ENCODE measurements around the gene PEAR1. TPM values are rescaled to one million over a fixed set of nuclear protein-coding genes. Genes with fewer than 3 reads are reported as not detected.
A peak's percentile ranks its signal among the peaks of the same experiment; 100 is the strongest.

PEAR1 gene
- total RNA-seq, 2 donors from 2014 or later: 7.2 to 10.4 TPM

DNA sequence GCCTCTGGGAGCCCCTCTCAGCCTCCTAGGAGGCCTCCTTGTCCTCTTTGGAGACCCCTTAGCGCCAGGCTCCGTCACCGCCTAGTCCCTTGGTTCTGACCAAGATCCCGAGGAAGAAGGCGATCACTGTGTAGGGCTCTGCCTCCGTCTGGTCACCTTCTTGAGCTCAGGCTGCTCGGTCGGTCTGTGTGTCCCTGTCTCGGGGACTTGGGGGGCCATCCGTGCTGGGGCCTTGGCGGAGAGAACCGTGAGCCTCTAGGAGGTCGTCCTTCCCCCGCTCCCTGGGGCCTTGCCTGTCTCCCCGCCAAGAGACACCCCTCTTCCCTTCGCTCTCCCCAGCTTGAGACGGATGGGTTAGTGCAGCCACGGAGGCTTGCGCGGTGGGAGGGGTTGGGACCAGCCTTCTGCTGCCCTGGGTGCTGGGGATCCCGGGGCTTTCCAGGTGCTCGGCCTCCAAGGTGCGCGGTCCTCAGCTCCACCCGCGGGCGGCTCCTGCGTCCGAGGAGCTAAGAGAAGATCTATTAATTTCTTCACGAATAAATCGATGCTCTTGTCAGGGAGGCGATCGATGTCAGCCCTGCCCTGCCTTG is 33.9 kb upstream of the PEAR1 start:
- ATAC-seq (peak; percentile 31 to 45), DNase-seq (no peak)
- intact Hi-C loops (cut with DNase I): no loop called here

DNA sequence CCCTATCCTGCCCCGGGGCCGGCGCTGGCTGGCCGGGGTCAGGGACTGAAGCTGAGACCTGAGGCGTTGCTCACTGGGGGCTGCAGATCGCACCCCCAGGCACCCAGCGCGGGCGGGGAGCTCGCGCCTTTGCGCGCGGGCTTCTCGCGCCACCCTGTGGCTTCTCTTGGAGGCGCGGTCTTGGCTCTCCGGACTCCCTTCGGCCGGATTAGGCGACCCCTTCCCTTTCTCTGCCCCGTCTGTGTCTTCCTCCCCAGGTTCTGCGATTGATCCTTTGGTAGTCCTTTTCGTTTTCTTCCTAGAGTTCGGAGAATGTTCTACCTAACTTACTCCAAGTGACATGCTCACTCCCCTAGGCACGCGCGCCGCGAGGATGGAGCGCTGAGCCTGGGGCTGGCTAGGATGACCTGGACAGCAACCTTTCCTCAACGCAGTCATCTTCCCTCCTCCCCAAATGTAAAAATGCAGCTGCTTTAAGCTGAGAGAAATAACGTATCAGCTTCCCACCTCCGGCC is 33.3 kb upstream of the PEAR1 start:
- DNase-seq (no peak), ATAC-seq (peak; percentile 75 to 85)
- intact Hi-C loops (cut with DNase I): no loop called here

DNA sequence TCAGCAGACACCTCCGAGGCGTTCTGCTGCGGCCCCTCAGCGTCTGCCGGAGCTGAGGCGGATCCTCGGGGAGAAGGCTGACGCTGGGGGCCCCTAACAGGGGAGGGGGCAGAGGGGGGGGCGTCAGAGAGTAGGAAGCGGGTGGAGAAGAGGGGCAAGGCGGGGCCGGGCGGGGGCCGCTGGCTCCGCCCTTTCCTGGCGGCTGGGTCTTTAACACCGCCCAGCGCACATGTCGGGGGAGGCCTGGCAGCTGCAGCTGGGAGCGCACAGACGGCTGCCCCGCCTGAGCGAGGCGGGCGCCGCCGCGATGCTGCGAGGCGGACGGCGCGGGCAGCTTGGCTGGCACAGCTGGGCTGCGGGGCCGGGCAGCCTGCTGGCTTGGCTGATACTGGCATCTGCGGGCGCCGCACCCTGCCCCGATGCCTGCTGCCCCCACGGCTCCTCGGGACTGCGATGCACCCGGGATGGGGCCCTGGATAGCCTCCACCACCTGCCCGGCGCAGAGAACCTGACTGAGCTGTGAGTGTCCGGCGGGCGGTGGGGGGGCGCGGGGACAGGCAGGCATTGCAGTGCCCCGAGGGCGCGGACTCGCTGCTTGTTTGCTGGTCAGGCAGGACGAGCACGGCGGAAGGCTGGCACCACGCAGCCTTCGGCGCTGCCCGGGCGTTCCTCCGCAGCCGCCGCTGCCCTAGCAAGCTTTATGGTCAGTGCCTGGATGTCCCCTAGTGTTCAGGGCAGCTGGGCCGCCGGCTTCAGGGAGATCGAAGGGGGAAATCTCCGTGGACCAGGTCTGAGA is 32.7 kb upstream of the PEAR1 start, which contains the start of gene NTRK1:
TSS of gene NTRK1 (plus strand) at position 238 of the 796 bp plus-strand sequence. CDS start at position 308, 70 bp downstream.
- ATAC-seq (peak; percentile 51 to 75), DNase-seq (no peak)
- intact Hi-C loops (cut with DNase I): no loop called here

DNA sequence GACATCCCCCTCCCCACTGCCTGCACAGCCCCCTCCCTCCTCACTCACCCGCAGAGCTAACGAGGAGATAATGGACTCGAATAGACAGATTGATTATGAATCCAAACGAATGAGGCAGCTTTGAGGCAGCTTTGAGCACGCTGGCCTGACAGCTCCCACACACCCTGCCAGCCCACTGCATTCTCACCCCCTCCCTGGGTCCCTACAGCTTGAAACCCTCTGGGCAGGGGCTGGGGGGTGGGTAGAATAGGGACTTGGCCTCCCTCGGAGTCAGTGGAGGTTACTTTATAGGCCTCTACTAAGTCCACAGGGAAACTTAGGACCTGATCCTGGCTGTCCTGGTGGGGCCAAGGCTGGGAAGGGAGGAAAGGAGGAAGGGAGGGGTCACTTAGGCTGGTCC is 30.9 kb upstream of the PEAR1 start:
- ATAC-seq (no peak), DNase-seq (no peak)
- intact Hi-C loops (cut with DNase I): no loop called here

DNA sequence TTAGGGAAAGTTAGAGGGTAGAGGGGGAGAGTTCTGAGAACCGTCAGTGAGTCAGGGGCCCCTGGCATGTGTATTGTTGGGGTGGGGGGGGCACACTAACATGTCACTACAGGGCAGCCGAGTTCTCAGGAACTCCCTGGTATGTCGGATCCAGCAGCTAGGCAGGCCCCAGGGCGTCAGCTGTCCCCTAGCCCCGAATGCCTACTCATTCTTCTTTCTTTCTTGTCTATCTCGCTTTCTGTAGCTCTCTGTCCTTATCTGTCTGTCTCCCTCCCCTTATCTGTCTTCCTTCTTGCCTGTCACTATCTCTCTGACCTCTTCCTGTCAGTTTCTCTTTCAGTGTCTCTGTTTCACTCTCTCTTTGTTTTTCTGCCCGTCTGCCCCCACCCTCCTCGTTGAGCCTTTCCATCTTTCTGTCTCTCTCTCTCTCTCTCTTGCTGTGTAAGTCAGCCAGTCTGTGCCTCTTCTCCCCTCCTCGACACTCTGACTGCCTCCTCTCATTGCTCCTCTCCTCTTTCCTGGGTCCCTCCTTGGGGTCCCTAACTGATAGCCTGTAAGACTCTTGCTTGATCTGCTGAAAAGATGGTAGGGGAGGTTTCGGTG is 30.4 kb upstream of the PEAR1 start:
- DNase-seq (no peak), ATAC-seq (no peak)
- intact Hi-C loops (cut with DNase I): no loop called here

DNA sequence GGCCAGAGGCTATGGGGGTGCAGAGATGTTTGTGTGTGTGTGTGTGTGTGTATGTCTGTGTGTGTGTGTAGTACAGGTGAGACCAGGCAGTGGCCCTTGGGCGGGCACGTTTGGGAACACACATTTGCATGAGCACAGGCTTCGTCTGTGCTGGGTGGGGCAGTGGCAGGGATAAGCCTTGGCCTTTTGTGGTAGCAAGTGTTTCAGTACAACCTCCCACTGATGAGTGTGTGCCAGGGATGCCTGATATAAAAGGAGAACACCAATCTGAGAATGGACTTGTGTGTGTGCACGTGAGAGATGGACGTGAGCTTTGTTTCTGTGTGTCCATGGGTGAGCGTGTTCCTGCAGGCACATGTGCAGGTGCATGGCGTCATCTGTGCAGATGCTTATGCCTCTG is 29.9 kb upstream of the PEAR1 start:
- no peak for DNase-seq
- no peak for ATAC-seq
- intact Hi-C loops (cut with DNase I): no loop called here

DNA sequence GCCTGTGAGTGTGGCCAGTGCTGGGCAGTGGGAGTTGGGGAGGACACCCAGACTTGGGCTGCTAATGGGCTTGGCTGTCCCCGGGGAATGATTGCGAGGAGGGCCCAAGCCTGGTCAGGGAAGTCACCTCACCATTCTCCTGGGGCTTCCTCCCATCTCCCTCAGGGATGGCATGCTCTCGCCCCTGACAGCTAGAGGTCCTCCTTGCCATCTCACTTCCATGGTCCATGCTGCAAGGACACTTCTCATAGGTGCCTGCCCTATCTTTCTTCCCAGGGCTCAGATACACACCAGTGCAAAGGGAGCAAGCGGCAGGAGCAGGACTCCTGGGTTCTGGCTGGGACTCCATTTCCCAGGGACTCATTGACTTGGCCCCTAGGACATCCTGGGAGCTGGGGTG is 28.7 kb upstream of the PEAR1 start:
- intact Hi-C loops (cut with DNase I): no loop called here
- DNase-seq (no peak), ATAC-seq (no peak)

DNA sequence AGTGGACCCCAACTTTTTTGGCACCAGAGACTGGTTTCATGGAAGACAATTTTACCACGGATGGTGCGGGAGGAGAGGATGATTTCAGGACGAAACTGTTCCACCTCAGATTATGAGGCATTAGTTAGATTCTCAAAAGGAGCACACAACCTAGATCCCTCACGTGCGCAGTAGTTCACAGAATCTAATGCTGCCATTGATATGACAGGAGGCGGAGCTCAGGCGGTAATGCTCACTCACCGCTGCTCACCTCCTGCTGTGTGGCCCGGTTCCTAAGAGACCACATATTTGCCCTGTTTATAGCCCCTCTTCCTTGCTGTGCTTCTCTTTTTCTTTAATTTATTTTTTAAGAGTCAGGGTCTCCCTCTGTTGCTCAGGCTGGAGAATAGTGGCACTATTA is 28.3 kb upstream of the PEAR1 start:
- no peak for ATAC-seq
- no peak for DNase-seq
- intact Hi-C loops (cut with DNase I): no loop called here

DNA sequence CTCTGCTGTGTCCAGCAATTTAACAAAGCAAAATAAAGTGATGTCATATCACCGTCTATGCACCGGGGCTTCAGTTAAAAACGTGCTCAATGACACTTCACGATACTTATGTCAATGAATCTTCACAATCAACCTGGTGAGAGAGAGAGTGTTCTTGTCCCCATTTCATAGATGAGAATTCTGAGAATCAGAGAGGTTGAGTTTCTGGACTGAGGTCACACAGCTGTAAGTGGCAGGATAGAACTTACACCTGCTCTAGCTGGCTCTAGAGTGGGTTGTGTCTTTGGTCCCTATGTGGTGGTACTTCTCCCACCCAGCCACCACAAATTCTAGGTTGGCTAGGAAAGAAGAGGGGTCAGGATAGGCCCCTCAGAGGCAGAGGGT is 27.7 kb upstream of the PEAR1 start:
- DNase-seq (no peak), ATAC-seq (no peak)
- intact Hi-C loops (cut with DNase I): no loop called here

DNA sequence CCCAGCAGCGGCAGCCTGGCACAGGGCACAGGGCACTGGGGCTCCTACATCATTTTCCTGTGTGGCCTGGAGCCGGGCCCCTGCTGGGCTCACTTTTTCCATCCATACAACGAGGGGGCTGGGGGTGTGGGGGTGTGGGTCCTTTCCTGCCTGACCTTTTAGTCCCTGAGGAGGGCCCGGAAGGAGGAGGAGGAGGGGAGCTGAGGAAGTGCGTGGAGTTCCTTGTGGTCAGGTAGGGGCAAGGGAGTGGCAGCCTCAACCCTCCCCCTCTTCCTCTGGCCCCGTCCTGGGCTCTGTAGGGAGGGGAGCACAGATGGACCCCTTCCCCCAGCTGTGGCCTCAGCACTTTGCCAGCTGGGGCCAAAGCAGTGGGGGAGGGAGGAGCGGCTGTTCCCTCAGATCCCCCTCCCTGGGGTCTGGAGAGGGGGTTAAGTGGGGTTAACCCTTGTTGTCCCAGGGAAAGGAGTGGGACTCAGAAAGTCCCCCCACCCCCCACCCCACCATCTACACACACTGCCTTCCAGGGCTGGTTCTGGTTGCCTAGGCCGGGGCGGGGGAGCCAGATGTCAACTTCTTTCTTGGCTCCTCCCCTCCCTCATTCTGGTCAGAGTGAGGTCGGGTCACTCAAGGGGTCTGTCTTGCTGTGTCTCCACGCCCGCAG is 27.1 kb upstream of the PEAR1 start:
- intact Hi-C loops (cut with DNase I): no loop called here
- ATAC-seq (no peak), DNase-seq (no peak)

DNA sequence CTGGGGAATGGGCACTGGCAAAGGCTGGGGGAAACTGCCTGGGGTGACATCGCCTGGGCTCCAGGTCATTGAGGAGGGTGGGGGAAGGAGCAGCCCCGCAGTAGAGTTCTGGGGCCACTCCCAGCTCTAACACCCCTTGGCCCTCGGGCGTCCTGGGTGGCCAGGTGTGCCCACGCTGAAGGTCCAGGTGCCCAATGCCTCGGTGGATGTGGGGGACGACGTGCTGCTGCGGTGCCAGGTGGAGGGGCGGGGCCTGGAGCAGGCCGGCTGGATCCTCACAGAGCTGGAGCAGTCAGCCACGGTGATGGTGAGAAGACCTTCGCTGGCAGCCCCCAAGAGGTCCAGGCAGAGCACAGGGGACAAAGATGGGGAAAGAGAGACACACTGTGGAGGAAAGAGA is 25.2 kb upstream of the PEAR1 start:
- DNase-seq (no peak), ATAC-seq (no peak)
- intact Hi-C loops (cut with DNase I): no loop called here

DNA sequence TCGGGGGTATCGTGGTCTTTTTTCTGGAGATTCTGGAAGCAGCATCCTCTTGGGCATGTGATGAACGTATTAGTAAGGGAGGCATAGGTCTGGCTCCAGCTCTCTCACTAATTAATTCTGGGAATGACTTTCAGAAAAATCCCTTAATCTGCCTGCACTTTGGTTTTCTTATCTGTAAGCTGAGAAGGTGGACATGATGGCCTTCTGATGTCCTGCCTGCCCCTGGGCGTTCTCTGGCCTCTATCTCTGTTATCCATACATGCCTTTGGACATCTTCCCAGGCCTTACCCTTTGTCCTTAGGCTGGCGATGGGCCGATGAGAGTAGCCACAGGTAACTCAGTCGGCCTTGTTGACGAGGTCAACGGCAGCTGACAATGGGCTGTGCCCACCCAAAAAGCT is 24.1 kb upstream of the PEAR1 start:
- DNase-seq (no peak), ATAC-seq (no peak)
- intact Hi-C loops (cut with DNase I): no loop called here

DNA sequence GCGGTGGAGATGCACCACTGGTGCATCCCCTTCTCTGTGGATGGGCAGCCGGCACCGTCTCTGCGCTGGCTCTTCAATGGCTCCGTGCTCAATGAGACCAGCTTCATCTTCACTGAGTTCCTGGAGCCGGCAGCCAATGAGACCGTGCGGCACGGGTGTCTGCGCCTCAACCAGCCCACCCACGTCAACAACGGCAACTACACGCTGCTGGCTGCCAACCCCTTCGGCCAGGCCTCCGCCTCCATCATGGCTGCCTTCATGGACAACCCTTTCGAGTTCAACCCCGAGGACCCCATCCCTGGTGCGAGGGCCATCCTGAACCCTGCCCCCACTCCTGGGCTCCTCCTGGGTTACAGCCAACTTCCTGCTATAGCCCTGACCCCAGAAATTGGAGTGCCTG is 19.9 kb upstream of the PEAR1 start:
- DNase-seq (no peak), ATAC-seq (no peak)
- intact Hi-C loops (cut with DNase I): no loop called here

DNA sequence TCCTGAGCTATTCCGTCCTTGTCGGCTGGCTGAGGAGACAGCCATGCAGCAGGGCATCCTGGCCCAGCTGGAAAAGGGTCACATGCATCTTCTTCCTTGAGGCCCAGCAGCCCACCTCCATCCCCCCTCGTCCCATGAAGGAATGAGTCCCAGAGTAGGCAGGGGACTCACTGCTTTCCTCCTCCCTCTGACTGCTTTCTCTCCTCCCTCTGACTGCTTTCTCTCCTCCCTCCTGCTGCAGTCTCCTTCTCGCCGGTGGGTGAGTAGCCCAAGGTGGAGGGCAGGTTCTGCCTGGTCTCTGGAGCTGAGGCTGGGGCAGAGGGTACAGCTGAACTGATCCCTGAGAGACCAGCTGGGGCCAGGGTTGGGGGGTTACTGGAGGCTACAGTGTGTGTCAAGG is 19.4 kb upstream of the PEAR1 start:
- ATAC-seq: no peak
- intact Hi-C loops (cut with DNase I): no loop called here
- no peak for DNase-seq

DNA sequence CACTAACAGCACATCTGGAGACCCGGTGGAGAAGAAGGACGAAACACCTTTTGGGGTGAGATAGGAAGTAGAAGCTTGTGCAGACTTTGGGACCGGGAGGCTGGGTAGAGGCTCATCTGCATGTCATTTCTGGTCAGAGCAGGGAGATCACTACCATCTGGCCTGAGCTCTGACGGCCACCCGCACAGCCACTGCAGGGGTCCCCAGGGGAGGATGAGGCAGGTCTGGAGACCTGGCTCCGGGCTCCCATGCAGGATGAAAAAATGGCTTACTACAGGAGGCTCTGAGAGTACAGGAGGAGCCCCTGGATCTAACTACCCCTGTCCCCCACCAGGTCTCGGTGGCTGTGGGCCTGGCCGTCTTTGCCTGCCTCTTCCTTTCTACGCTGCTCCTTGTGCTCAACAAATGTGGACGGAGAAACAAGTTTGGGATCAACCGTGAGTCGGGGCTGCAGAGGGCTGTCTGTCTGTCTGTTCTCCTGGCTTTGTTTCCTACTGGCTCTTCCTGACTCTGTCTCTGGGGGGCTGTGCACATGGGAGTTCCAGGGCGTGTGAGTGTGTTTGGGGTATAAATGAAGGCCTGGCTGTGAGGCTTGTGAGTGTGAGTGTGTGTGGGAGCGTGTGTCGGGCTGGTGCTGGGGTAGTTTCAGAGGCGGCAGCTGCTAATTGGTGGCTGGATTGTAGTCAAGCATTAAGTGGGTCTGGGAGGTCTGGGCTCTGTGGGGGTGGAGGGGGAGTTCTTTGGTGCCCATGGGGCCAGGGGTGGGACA is 18.8 kb upstream of the PEAR1 start:
- intact Hi-C loops (cut with DNase I): no loop called here
- DNase-seq (no peak), ATAC-seq (no peak)

DNA sequence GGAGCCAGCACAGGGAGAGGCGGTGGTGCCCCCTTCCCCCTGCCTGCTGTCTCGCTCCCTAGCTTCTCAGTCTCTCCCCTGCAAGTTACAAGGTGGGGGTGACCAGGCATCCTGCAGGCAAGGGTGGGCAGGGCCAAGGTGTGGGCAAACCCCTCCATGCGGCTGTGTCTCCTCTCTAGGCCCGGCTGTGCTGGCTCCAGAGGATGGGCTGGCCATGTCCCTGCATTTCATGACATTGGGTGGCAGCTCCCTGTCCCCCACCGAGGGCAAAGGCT is 18.2 kb upstream of the PEAR1 start:
- intact Hi-C loops (cut with DNase I): no loop called here
- ATAC-seq: no peak
- DNase-seq: no peak

DNA sequence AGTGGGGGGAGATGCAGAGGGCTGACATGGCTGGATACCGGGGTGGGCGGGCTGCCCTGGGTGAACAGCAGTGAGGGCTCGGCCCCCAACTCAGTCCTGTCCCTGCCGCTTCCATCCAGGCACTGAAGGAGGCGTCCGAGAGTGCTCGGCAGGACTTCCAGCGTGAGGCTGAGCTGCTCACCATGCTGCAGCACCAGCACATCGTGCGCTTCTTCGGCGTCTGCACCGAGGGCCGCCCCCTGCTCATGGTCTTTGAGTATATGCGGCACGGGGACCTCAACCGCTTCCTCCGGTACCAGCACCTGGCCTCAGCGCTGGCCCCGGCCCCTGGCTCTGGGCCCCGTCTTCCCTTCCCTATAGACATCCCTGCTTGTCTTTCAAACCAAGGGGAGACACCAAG is 17.2 kb upstream of the PEAR1 start:
- intact Hi-C loops (cut with DNase I): no loop called here
- DNase-seq (no peak), ATAC-seq (no peak)

DNA sequence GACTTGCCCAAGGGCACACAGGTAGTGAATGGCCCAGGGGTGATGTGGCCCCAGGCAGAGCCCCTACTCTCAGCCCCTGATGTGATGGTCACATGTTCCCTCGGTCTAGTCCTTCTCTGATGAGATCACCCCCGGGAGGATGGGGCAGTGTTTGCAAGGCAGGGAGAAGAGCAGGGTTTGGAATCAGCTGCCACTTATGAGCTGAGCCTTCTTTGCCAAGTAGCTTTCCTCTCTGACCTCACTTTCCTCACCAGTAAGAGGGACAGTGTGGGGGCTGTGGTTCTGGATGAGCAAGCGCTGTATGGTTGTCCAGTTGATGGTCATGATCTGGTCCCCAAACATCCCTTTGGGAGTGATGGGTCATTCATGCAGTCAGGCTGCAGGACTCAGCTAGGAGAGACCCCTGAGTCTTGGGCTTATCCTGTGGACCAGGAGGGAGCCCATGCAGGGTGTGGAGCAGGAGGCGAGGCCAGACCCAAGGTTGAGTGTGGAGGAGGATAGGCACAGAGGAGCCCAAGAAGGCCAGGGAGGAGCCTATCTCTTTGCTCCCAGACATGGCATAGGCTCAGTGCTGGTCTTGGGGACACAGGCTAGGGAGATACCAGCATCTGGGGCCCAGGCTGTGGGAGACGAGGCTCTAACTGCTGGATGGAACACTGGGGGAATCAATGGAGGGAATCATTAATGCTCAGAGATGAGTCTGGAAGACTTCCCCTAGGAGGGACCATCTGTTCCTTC is 15.9 kb upstream of the PEAR1 start:
- intact Hi-C loops (cut with DNase I): no loop called here

DNA sequence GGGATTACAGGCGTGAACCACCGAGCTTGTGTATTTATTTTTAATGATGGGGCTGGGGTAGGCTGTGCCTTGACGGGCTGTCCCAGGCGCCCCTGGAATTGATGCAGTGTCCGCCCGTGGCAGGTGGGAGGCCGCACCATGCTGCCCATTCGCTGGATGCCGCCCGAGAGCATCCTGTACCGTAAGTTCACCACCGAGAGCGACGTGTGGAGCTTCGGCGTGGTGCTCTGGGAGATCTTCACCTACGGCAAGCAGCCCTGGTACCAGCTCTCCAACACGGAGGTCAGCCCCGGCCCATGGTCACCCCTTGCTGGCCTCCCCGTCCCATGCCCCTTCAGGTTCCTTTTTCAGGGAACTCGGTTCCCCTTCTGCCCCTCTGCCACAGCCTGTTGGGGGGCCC is 13.6 kb upstream of the PEAR1 start:
- intact Hi-C loops (cut with DNase I): no loop called here
- ATAC-seq: no peak
- no peak for DNase-seq

More for the DNA sequence above, 15.9 kb upstream of the PEAR1 start:
- ATAC-seq (no peak), DNase-seq (no peak)
